Glutamatergic neuron (in vitro differentiated cells): ENCODE measurements around the gene C2CD2. TPM values are rescaled to one million over a fixed set of nuclear protein-coding genes. Genes with fewer than 3 reads are reported as not detected.

Source experiments
- DNase-seq: peaks from one replicate; pipeline ENCODE4 v3.0.0; 2022
- H3K27ac Mint-ChIP-seq: one replicate; pipeline ENCODE4 v1.8.0; 2020; ENCODE audit warnings: mild to moderate bottlenecking, mixed read lengths, inconsistent platforms; ENCODE audit not compliant: unreplicated experiment
- H3K27me3 Mint-ChIP-seq: one replicate; pipeline ENCODE4 v1.8.0; 2020; ENCODE audit warnings: mild to moderate bottlenecking, moderate library complexity, mixed read lengths, inconsistent platforms; ENCODE audit not compliant: unreplicated experiment
- H3K36me3 Mint-ChIP-seq: one replicate; pipeline ENCODE4 v1.8.0; 2020; ENCODE audit warnings: mild to moderate bottlenecking, mixed read lengths, inconsistent platforms; ENCODE audit not compliant: unreplicated experiment
- H3K4me1 Mint-ChIP-seq: one replicate; pipeline ENCODE4 v1.8.0; 2020; ENCODE audit warnings: mild to moderate bottlenecking, low read depth, mixed read lengths, inconsistent platforms; ENCODE audit not compliant: unreplicated experiment
- H3K4me3 Mint-ChIP-seq: one replicate; pipeline ENCODE4 v1.8.0; 2020; ENCODE audit warnings: mild to moderate bottlenecking, mixed read lengths, inconsistent platforms; ENCODE audit not compliant: unreplicated experiment
- H3K9me3 Mint-ChIP-seq: one replicate; pipeline ENCODE4 v1.8.0; 2020; ENCODE audit warnings: mild to moderate bottlenecking, moderate library complexity, mixed read lengths, inconsistent platforms; ENCODE audit not compliant: unreplicated experiment
- total RNA-seq: library from RNA; stranded (reverse); fragmentation: NEBNext Ultra II Directional; extraction: Animal tissue kit (Norgen Biotek cat#: 25700); gene quantifications from one replicate; pipeline ENCODE4 v1.2.1, GENCODE V29; 2021; ENCODE audit not compliant: unreplicated experiment
- TF ChIP-seq, protein P1 (sequence below): fragments of 200-600 bp; sonication (generic); IDR thresholded peaks from one replicate; pipeline ENCODE4 v1.5.0; 2021; ENCODE audit not compliant: partially characterized antibody, unreplicated experiment

Gene C2CD2
- total RNA-seq, 1 donor from 2014 or later = 0.78 TPM

DNA sequence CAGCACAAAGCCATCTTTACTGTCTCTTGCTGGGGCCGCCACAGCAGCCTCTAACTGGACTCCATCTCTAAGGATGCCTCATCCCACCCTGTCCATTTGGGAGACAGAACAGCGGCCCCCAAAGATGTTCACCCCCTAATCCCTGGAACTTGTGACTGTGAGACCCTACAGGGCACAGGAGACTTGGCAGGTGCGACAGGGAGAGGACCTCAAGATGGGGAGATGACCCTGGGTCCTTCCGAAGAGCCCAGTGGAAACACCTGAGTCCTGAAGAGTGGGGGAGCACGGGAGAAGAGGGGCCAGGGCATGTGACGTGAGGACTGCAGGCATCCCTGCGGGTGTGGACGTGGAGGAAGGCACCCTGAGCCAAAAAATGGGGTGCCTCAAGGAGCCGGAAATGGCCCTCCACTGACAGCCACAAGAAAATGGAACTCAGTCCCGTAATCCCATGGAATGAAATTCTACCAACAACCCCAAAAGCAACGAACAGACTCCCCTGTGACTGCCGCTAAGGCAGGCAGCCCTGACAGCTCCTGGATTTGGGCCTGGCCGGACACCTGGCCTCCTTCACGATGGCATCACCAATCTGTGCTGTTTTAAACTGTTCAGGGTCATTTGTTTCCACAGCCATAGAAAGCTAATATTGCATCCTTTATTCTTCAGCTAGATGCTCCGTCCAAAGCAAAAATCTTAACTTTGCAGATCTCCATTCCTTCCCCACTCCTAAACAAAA, 34.0 kb downstream of the C2CD2 start:
- Mint-ChIP-seq H3K9me3 (no peaks in the 10 kb centered on the region), H3K4me3 (no peak overlapping the region), H3K27me3 (no peaks in the 10 kb centered on the region), H3K36me3 (no peaks in the 10 kb centered on the region), H3K4me1 (peaks cover 5% of the 10 kb centered on the region), H3K27ac (no peak overlapping the region)
- no peak for DNase-seq
- TF ChIP-seq, protein P1, sequence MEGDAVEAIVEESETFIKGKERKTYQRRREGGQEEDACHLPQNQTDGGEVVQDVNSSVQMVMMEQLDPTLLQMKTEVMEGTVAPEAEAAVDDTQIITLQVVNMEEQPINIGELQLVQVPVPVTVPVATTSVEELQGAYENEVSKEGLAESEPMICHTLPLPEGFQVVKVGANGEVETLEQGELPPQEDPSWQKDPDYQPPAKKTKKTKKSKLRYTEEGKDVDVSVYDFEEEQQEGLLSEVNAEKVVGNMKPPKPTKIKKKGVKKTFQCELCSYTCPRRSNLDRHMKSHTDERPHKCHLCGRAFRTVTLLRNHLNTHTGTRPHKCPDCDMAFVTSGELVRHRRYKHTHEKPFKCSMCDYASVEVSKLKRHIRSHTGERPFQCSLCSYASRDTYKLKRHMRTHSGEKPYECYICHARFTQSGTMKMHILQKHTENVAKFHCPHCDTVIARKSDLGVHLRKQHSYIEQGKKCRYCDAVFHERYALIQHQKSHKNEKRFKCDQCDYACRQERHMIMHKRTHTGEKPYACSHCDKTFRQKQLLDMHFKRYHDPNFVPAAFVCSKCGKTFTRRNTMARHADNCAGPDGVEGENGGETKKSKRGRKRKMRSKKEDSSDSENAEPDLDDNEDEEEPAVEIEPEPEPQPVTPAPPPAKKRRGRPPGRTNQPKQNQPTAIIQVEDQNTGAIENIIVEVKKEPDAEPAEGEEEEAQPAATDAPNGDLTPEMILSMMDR = no peak

DNA sequence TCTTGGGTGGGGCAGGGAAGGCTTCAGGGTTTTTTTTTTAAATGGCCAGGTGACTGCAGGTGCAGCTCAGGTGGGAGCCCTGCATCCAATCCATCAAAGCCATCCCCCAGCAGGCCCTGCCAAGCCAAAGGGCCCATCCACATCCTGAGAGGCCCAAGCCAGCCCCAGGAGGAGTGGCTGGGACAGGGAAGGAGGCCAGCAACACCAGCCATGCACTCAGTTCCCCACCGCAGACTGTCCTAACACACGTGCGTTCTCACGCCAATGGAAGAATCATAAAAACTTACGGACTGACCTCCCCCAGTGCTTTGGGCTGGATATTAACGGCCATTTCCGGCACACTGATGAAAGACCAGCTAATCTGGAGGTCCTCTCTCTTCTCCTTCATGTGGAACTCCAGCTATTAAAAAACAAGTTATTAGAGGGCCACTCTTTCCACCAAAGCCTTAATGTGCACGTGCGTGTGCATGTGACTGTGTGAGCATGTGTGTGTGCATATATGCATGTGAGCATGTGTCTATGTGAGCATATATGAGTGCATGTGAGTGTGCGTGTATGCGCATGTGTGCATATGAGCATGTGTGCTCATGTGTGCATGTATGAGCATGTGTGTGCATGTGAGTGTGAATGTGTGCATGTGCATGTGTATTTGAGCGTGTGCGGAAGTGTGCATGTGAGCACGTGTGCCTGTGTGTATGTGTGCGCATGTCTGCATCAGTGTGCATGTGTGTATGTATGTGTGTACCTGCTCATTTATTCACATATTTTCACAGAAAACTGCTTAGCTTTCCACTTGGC, 35.1 kb downstream of the C2CD2 start:
- Mint-ChIP-seq H3K4me1 (peaks cover 5% of the 10 kb centered on the region), H3K27ac (no peak overlapping the region), H3K9me3 (no peaks in the 10 kb centered on the region), H3K4me3 (no peak overlapping the region), H3K36me3 (no peaks in the 10 kb centered on the region), H3K27me3 (no peaks in the 10 kb centered on the region)
- TF ChIP-seq, protein P1 = no peak
- DNase-seq = no peak

DNA sequence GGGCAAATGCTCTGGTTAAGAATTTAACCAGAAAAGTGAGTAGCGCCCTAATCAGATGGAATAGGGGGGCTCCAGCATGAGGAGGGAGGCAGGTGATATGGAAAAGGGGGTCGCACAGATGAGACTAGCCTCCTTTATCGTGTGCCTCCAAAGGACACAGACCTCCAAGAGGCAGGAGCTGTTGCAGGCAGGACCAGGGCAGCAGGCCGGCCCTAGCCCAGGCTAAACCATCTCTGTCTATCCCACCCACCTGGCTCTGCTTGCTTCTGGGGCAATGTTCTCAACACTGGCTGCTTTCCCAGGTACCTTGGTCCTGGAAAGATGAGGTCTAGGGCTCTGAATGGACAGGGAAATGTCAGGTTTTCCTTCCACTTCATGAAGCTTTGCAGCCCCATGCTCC, 36.3 kb downstream of the C2CD2 start:
- Mint-ChIP-seq H3K27ac (no peak overlapping the region), H3K9me3 (no peaks in the 10 kb centered on the region), H3K36me3 (no peaks in the 10 kb centered on the region), H3K4me3 (no peak overlapping the region), H3K4me1 (peaks cover 5% of the 10 kb centered on the region), H3K27me3 (peaks cover 1% of the 10 kb centered on the region)
- DNase-seq = no peak
- TF ChIP-seq, protein P1 = no peak

DNA sequence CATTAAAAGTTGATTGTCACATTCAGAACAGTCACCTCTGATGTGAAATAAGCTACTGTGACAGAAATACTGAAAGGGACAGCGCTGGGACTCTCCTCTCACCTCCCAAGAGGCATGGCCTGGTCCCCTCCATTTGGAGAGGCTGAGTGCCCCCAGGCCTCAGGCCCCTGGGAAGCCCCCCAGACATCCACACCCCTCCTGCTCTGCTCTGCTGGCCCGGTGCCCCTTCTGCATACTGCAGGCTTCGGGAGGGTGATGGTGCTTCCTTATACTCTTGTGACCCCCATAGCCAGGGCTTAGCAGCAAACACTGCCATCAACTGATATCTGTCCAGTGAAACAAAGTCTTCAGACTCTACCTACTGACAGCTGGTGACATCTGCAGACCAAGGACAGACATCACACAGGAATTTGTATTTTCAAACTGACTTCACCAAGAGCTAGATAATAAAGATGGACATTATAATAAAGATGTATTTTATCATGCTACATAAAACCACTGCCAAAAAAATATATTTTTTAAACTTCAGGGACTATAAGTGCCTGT, 36.9 kb downstream of the C2CD2 start:
- H3K9me3 Mint-ChIP-seq = peaks cover 1% of the 10 kb centered on the region
- H3K36me3 Mint-ChIP-seq = no peaks in the 10 kb centered on the region
- no peak for DNase-seq
- H3K27me3 Mint-ChIP-seq = peaks cover 1% of the 10 kb centered on the region
- H3K27ac Mint-ChIP-seq = no peak overlapping the region
- TF ChIP-seq, protein P1 = no peak
- H3K4me1 Mint-ChIP-seq = peaks cover 5% of the 10 kb centered on the region
- H3K4me3 Mint-ChIP-seq = no peak overlapping the region
